ENCODE measurements around the gene PARD3B.

DNA sequence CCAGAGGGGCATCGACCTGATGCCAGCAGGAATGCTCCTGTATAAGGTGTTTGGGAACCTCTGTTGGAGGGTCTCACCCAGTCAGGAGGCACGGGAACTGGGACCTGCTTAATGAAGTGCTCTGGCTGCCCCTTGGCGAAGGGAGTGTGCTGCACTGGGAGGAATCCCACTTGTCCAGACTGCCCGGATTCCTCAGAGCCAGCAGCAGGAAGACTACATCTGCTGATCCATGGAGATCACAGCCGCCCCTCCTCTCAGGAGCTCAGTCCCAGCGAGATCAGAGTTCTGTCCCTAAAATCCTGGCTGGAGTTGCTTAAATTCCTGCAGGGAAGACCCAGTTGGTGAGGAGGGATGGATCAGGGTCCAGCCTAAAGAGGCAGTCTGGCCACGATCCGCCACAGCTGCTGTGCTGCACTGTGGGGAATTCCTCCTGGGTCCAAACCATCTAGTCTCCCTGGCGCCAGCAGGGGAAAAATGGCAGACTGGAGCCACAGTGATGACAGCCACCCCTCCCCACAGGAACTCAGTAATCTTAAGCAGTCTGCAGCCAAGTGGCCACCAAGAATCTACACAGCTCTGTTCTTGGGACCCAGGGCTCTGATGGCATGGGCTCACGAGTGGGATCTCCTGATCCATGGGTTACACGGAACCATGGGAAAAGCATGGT, 1060.5 kb downstream of the PARD3B start:
- TF ChIP-seq, protein P1, sequence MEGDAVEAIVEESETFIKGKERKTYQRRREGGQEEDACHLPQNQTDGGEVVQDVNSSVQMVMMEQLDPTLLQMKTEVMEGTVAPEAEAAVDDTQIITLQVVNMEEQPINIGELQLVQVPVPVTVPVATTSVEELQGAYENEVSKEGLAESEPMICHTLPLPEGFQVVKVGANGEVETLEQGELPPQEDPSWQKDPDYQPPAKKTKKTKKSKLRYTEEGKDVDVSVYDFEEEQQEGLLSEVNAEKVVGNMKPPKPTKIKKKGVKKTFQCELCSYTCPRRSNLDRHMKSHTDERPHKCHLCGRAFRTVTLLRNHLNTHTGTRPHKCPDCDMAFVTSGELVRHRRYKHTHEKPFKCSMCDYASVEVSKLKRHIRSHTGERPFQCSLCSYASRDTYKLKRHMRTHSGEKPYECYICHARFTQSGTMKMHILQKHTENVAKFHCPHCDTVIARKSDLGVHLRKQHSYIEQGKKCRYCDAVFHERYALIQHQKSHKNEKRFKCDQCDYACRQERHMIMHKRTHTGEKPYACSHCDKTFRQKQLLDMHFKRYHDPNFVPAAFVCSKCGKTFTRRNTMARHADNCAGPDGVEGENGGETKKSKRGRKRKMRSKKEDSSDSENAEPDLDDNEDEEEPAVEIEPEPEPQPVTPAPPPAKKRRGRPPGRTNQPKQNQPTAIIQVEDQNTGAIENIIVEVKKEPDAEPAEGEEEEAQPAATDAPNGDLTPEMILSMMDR (IDR thresholded peaks at IDR 0.05) = no peak
- TF ChIP-seq POLR2AphosphoS5 (IDR thresholded peaks at IDR 0.05) (no peak), POLR2A (IDR thresholded peaks at IDR 0.05) (no peak)

Measured in prostate gland (tissue), 2 donors.